Hepatocyte (in vitro differentiated cells): ENCODE measurements around the gene CYTH1. TPM values are rescaled to one million over a fixed set of nuclear protein-coding genes. Genes with fewer than 3 reads are reported as not detected.

Experiments used
- DNase-seq: peaks from one replicate; pipeline ENCODE4 v3.0.0-alpha.2; 2016; ENCODE audit warnings: low spot score
- H2AFZ ChIP-seq: fragments of 200-600 bp; sonication (generic); 2 replicates; pipeline ENCODE4 v1.6.0; 2016; ENCODE audit warnings: antibody characterized with exemption, mild to moderate bottlenecking
- H3K27ac ChIP-seq: fragments of 200-600 bp; sonication (generic); 2 replicates; pipeline ENCODE4 v1.5.1; 2016; ENCODE audit warnings: mild to moderate bottlenecking
- H3K27me3 ChIP-seq: fragments of 200-600 bp; sonication (generic); 2 replicates; pipeline ENCODE4 v1.6.1; 2016
- H3K36me3 ChIP-seq: fragments of 200-600 bp; sonication (generic); replicated peaks from 2 replicates; pipeline ENCODE4 v1.5.1; 2016; ENCODE audit warnings: low read depth; ENCODE audit not compliant: insufficient read depth
- H3K4me1 ChIP-seq: fragments of 200-600 bp; sonication (generic); 2 replicates; pipeline ENCODE4 v1.5.1; 2016; ENCODE audit warnings: mild to moderate bottlenecking, moderate library complexity; ENCODE audit not compliant: insufficient read depth
- H3K4me2 ChIP-seq: fragments of 200-600 bp; sonication (generic); 2 replicates; pipeline ENCODE4 v1.6.0; 2016
- H3K4me3 ChIP-seq: fragments of 200-600 bp; sonication (generic); 2 replicates; pipeline ENCODE4 v1.5.1; 2016; ENCODE audit warnings: mild to moderate bottlenecking
- H3K79me2 ChIP-seq: fragments of 200-600 bp; sonication (generic); 2 replicates; pipeline ENCODE4 v1.6.0; 2017; ENCODE audit warnings: mild to moderate bottlenecking
- H3K9me2 ChIP-seq: fragments of 200-600 bp; sonication (generic); replicated peaks from 2 replicates; pipeline ENCODE4 v1.6.0; 2017; ENCODE audit warnings: mild to moderate bottlenecking; ENCODE audit not compliant: insufficient read depth
- H3K9me3 ChIP-seq: fragments of 200-600 bp; sonication (generic); 2 replicates; pipeline ENCODE4 v1.5.1; 2016; ENCODE audit warnings: low read depth, mild to moderate bottlenecking
- H4K20me1 ChIP-seq: fragments of 200-600 bp; sonication (generic); 2 replicates; pipeline ENCODE4 v1.6.0; 2016; ENCODE audit warnings: mild to moderate bottlenecking; ENCODE audit not compliant: insufficient read depth, poor library complexity, severe bottlenecking
- EZH2 ChIP-seq: fragments of 200-600 bp; sonication (generic); IDR thresholded peaks from 2 replicates; pipeline ENCODE4 v1.6.1; 2016; ENCODE audit warnings: antibody characterized with exemption, mild to moderate bottlenecking, borderline replicate concordance
- EZH2phosphoT487 ChIP-seq: fragments of 200-600 bp; sonication (generic); IDR thresholded peaks from one replicate; pipeline ENCODE4 v1.6.1; 2018; ENCODE audit warnings: antibody characterized with exemption, mild to moderate bottlenecking, low read depth, moderate library complexity; ENCODE audit not compliant: unreplicated experiment, severe bottlenecking
- WGBS: methylation state at CpG from one replicate; pipeline ENCODE4 v1.1.6; 2016; ENCODE audit warnings: low lambda C conversion rate; ENCODE audit errors: missing lambda C conversion rate; 5-methylcytosine and 5-hydroxymethylcytosine counted together
- polyA plus RNA-seq: library from polyadenylated mRNA; unstranded; fragments of >200 nt; fragmentation: Nextera tagmentation; extraction: Ambion mirVana; gene quantifications from 2 replicates; pipeline ENCODE4 v1.2.1, GENCODE V29; 2016
- total RNA-seq: library from RNA; depleted of rRNA; stranded (reverse); fragments of >200 nt; gene quantifications from 2 replicates; pipeline ENCODE4 v1.2.3, GENCODE V29; 2014
- TF ChIP-seq, protein P1 (sequence below): fragments of 200-600 bp; sonication (generic); IDR thresholded peaks from 2 replicates; pipeline ENCODE4 v1.5.1; 2016; ENCODE audit warnings: antibody characterized with exemption, mild to moderate bottlenecking; ENCODE audit not compliant: poor library complexity

CYTH1 gene
- total and polyA plus RNA-seq, 2 experiments from 2014 or later: 38.5 to 44.4 TPM

DNA sequence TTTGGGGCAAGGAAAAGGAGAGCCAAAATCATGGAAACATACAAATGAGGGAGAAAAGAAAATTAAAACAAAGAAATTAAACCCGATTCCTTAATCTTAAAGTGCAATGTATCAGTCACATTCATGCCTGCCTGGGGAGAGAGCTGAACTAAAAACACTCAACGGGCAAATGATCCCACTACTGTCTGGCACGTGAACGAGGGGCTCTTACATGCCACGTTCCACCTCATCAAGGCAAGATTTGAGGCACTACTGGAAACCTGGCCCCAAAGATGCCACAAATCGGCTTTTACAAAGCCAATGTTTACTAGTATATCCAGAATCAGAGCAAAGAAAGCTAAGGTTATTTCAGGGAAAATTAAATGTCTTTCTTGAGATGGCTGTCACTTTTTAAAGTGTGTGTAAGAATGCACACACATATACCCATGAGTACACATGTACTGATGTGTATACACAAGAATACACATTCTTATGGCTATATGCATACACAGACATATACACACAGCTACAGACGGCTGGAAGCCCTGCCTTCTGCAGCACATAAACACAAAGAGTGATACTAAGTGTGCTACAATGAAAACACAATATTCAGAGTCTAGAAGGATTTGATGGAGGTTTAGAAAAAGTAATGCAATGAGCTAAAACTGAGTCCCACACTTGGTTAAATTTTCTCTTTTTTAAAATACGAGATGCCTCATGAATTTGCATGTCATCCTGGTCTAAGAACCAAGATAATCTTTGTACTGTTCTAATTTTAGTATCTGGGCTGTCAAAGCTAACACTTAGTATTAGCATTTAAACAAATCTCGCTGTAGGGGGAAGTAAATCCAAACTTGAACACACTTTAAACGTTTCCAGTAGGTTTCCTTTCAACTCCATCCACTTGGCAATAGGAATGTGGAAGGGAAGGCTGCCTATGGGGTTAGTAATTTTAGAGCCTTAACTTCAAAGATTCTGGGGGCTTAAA is 85.8 kb downstream of the CYTH1 start:
- 88% methylated on average over 10 of the region's 10 CpGs for WGBS
- Histone ChIP-seq H3K4me3 (no peak overlapping the region), H2AFZ (no peak overlapping the region), H3K9me2 (no peaks in the 10 kb centered on the region), H3K9me3 (no peaks in the 10 kb centered on the region), H3K36me3 (peaks cover 6% of the 10 kb centered on the region), H3K4me1 (no peaks in the 10 kb centered on the region), H3K27me3 (no peaks in the 10 kb centered on the region), H4K20me1 (no peaks in the 10 kb centered on the region), H3K4me2 (no peak overlapping the region), H3K79me2 (no peaks in the 10 kb centered on the region), H3K27ac (no peak overlapping the region)
- no peak for DNase-seq
- TF ChIP-seq, protein P1, sequence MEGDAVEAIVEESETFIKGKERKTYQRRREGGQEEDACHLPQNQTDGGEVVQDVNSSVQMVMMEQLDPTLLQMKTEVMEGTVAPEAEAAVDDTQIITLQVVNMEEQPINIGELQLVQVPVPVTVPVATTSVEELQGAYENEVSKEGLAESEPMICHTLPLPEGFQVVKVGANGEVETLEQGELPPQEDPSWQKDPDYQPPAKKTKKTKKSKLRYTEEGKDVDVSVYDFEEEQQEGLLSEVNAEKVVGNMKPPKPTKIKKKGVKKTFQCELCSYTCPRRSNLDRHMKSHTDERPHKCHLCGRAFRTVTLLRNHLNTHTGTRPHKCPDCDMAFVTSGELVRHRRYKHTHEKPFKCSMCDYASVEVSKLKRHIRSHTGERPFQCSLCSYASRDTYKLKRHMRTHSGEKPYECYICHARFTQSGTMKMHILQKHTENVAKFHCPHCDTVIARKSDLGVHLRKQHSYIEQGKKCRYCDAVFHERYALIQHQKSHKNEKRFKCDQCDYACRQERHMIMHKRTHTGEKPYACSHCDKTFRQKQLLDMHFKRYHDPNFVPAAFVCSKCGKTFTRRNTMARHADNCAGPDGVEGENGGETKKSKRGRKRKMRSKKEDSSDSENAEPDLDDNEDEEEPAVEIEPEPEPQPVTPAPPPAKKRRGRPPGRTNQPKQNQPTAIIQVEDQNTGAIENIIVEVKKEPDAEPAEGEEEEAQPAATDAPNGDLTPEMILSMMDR: no peak
- TF ChIP-seq EZH2phosphoT487 (no peak), EZH2 (no peak)

DNA sequence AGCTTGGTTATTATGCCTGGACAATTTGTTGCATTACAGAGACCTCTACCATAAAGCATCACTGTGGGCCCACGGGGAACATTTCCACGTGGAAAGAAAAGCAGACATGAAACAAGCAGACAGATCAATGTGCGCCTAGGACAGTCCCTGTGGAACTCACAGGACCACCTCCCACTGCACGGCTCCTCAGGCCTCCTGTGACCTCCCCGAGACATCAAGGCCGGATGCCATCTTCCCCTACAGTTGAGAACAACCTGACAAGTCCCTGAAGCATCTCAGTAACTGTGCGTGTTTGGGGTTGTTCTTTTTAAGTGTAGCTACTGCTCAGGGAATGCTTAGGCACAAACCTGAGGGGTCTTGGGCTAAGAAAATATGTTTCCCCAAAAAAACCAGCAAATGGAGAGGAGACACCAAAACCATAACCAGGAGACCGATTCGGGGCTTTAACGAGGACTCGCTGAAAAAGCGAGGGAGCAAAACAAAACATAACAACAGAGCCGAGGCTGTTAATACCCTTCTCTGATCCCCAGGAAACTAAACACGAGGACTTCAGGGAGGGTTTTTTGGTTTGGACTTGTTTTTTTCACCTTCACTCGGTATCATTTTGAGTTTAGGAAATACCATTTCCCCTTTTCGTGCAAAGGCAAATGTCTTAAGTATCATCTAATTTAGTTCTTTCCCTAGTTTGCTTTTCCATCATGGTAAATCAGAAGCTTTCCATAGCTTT is 87.1 kb downstream of the CYTH1 start:
- Histone ChIP-seq H3K9me2 (no peaks in the 10 kb centered on the region), H3K79me2 (no peaks in the 10 kb centered on the region), H3K4me3 (no peak overlapping the region), H3K4me1 (no peaks in the 10 kb centered on the region), H3K4me2 (no peak overlapping the region), H3K36me3 (peaks cover 6% of the 10 kb centered on the region), H3K9me3 (no peaks in the 10 kb centered on the region), H4K20me1 (no peaks in the 10 kb centered on the region), H3K27me3 (no peaks in the 10 kb centered on the region), H3K27ac (no peak overlapping the region), H2AFZ (no peak overlapping the region)
- TF ChIP-seq, protein P1: no peak
- TF ChIP-seq EZH2: no peak
- no peak for TF ChIP-seq EZH2phosphoT487
- WGBS: 95% methylated on average over 16 of the region's 16 CpGs
- DNase-seq: no peak

DNA sequence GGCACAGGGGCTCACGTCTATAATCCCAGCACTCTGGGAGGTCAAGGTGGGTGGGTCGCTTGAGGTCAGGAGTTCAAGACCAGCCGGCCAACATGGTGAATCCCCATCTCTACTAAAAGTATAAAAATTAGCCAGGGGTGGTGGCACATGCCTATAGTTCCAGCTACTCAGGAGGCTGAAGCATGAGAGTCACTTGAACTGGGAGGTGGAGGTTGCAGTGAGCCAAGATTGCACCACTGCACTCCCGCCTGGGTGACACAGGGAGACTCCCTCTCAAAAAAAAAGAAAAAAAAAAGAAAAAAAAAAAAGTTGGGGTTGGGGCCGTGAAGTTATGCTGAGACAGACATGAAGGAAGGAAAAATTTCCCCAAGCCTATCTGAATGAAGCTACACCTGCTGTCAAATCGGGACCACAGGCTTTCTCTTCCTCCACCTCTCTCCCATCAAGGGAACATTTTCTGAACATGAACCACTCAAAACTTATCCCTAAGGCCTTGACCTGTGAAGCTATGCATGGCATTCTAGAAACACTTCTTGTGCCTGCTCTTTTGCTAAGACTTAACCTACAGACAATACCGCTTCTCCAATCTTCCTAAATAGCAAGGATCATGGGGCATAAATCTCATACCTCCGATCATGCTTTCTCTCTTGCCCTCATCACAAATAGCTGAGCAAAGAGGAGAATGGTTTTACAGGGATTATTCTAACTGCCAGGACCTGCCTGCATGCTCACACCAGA is 88.6 kb downstream of the CYTH1 start:
- Histone ChIP-seq H3K79me2 (no peaks in the 10 kb centered on the region), H3K9me2 (no peaks in the 10 kb centered on the region), H3K36me3 (peaks cover under 1% of the 10 kb centered on the region), H2AFZ (no peak overlapping the region), H4K20me1 (no peaks in the 10 kb centered on the region), H3K4me1 (no peaks in the 10 kb centered on the region), H3K27me3 (no peaks in the 10 kb centered on the region), H3K4me2 (no peak overlapping the region), H3K9me3 (no peaks in the 10 kb centered on the region), H3K27ac (no peak overlapping the region), H3K4me3 (no peak overlapping the region)
- TF ChIP-seq, protein P1: no peak
- TF ChIP-seq EZH2: no peak
- no peak for TF ChIP-seq EZH2phosphoT487
- DNase-seq: no peak
- WGBS: 93% methylated on average over 8 of the region's 8 CpGs
